ENCODE results near the gene GAPVD1. TPM values are rescaled to one million over a fixed set of nuclear protein-coding genes. Genes with fewer than 3 reads are reported as not detected.

The GAPVD1 gene
- total RNA-seq, 2 experiments from 2014 or later: 38.1 to 40.0 TPM

DNA sequence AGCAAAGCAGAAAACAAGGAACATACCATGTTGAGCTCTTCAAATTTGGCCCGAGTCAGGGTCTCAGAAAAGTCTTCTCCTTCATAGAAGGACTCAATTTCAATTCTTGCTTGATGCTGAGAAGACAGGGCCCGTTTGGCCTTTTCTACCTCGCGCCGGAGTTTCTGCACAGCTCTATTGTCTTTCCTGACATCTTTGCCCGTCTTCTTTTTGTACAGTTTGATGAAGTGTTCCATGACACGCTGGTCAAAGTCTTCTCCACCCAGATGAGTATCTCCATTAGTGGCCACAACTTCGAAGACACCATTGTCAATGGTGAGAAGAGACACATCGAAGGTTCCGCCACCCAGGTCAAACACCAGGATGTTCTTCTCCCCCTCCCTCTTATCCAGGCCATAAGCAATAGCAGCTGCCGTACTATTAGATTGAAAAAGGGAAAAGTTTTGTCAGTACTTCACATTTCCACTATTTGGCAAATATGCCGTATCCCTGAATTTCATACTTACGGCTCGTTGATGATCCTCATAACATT lies 22.6 kb upstream of the GAPVD1 start:
- no peak for DNase-seq
- peak overlapping the region; percentile 95 for H3K4me3 Mint-ChIP-seq
- peaks cover 67% of the 10 kb centered on the region for H3K36me3 Mint-ChIP-seq (ENCODE audit: low read depth)
- peak overlapping the region; percentile 99 for H3K27ac Mint-ChIP-seq
- intact Hi-C loops (cut with micrococcal nuclease): no loop called here
- H3K27me3 Mint-ChIP-seq (ENCODE audit: low read depth): peaks cover 2% of the 10 kb centered on the region
- no peaks in the 10 kb centered on the region for H3K9me3 Mint-ChIP-seq
- H3K4me1 Mint-ChIP-seq (ENCODE audit: low read depth): peaks cover 57% of the 10 kb centered on the region
- CTCF ChIA-PET: no interaction called here

DNA sequence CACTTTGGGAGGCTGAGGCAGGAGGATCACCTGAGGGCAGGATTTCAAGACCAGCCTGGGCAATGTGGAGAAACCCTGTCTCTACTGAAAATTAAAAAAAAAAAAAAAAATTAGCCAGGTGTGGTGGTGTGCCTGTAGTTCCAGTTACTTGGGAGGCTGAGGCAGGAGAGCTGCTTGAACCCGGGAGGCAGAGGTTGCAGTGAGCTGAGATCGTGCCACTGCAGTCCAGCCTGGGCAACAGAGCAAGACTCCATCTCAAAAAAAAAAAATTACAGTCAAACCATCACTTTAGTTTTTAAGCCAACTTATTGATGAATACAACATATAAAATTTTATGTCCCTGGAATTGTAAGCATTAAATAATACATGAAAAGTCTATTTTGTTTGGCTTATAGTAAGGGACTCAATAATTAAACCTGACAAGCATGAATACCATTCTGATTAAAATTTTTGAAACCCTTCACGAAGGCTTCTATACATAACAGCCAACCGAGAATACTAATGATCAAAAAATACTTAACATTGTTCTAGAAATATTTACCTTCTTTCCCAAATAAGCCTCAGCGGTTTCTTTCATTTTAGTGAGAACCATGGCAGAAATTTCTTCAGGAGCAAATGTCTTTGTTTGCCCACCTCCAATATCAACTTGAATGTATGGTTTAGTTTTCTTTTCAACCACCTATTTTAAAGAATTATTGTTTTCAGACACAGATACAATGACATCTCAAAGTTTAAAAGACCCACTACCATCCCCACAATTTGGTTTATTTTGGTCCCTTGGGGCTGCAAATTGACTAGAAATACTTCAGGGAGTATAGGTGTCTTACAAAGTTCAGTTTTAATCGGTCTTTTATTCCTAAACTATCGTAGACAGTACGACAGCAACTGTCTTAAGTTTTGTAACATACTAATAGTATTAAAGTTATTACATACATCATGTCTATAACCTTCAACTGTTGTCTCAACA lies 21.7 kb upstream of the GAPVD1 start:
- Mint-ChIP-seq H3K36me3 (ENCODE audit: low read depth) (peaks cover 67% of the 10 kb centered on the region), H3K4me1 (ENCODE audit: low read depth) (peaks cover 57% of the 10 kb centered on the region), H3K4me3 (peak overlapping the region; percentile 95), H3K27me3 (ENCODE audit: low read depth) (peaks cover 2% of the 10 kb centered on the region), H3K27ac (peak overlapping the region; percentile 99), H3K9me3 (no peaks in the 10 kb centered on the region)
- intact Hi-C loops (cut with micrococcal nuclease): loop anchor here (5.0 kb wide), 3 partner anchors 122 to 468 kb away; partner anchors contain the start of gene NR6A1
- CTCF ChIA-PET: interaction anchor here (0.6 kb wide), 1 partner anchor 132 kb away, joined by 4 read pairs; no protein-coding TSS in a partner anchor
- no peak for DNase-seq

- CTCF ChIA-PET: no interaction called here
- DNase-seq: peak; percentile 56
- H3K4me3 Mint-ChIP-seq: peak overlapping the region; percentile 95
- intact Hi-C loops (cut with micrococcal nuclease): loop anchor here (5.0 kb wide), 3 partner anchors 122 to 468 kb away; partner anchors contain the start of gene NR6A1
- H3K27ac Mint-ChIP-seq: peak overlapping the region; percentile 99
- peaks cover 61% of the 10 kb centered on the region for H3K36me3 Mint-ChIP-seq (ENCODE audit: low read depth)
- H3K27me3 Mint-ChIP-seq (ENCODE audit: low read depth): peaks cover 2% of the 10 kb centered on the region
- no peaks in the 10 kb centered on the region for H3K9me3 Mint-ChIP-seq
- H3K4me1 Mint-ChIP-seq (ENCODE audit: low read depth): peaks cover 50% of the 10 kb centered on the region
Measured at GRCh38 chr9:125240649-125240999, 21.0 kb upstream of the GAPVD1 start.

- Mint-ChIP-seq H3K9me3 (no peaks in the 10 kb centered on the region), H3K27ac (peak within 1 kb of the TSS; percentile 99), H3K4me1 (ENCODE audit: low read depth) (peaks cover 44% of the 10 kb centered on the region), H3K27me3 (ENCODE audit: low read depth) (peaks cover 2% of the 10 kb centered on the region), H3K4me3 (peak within 1 kb of the TSS; percentile 95), H3K36me3 (ENCODE audit: low read depth) (peaks cover 56% of the 10 kb centered on the region)
- intact Hi-C loops (cut with micrococcal nuclease): loop anchor here (1.0 to 5.0 kb wide), 10 partner anchors 20 to 469 kb away; partner anchors contain the start of genes ARPC5L, GAPVD1, GOLGA1 and NR6A1
- CTCF ChIA-PET: no interaction called here
- peak; percentile 100 for DNase-seq
Measured at GRCh38 chr9:125241000-125241862, 20.4 kb upstream of the GAPVD1 start, which contains the start of gene HSPA5. HSPA5 (minus strand) TSS chr9:125241343; CDS start chr9:125241126, 217 bp downstream.

- Mint-ChIP-seq H3K4me1 (ENCODE audit: low read depth) (peaks cover 35% of the 10 kb centered on the region), H3K36me3 (ENCODE audit: low read depth) (peaks cover 47% of the 10 kb centered on the region), H3K27me3 (ENCODE audit: low read depth) (peaks cover 2% of the 10 kb centered on the region), H3K9me3 (no peaks in the 10 kb centered on the region), H3K27ac (peak overlapping the region; percentile 99), H3K4me3 (peak overlapping the region; percentile 95)
- intact Hi-C loops (cut with micrococcal nuclease): loop anchor here (1.0 to 5.0 kb wide), 10 partner anchors 19 to 470 kb away; partner anchors contain the start of genes ARPC5L, GAPVD1, GOLGA1 and NR6A1
- DNase-seq: peak; percentile 38
- CTCF ChIA-PET: interaction anchor here (0.9 kb wide), 1 partner anchor 32 kb away, joined by 3 read pairs; no protein-coding TSS in a partner anchor
Measured at GRCh38 chr9:125241863-125242739, 19.5 kb upstream of the GAPVD1 start.

GRCh38 chr9:125243792-125244260 lies 17.8 kb upstream of the GAPVD1 start:
- peak overlapping the region; percentile 79 for H3K27ac Mint-ChIP-seq
- no peak for DNase-seq
- intact Hi-C loops (cut with micrococcal nuclease): loop anchor here (5.0 kb wide), 3 partner anchors 118 to 472 kb away; partner anchors contain the start of gene NR6A1
- H3K27me3 Mint-ChIP-seq (ENCODE audit: low read depth): peaks cover 2% of the 10 kb centered on the region
- H3K4me3 Mint-ChIP-seq: no peak overlapping the region
- CTCF ChIA-PET: no interaction called here
- peaks cover 18% of the 10 kb centered on the region for H3K4me1 Mint-ChIP-seq (ENCODE audit: low read depth)
- H3K9me3 Mint-ChIP-seq: no peaks in the 10 kb centered on the region
- peaks cover 30% of the 10 kb centered on the region for H3K36me3 Mint-ChIP-seq (ENCODE audit: low read depth)

DNA sequence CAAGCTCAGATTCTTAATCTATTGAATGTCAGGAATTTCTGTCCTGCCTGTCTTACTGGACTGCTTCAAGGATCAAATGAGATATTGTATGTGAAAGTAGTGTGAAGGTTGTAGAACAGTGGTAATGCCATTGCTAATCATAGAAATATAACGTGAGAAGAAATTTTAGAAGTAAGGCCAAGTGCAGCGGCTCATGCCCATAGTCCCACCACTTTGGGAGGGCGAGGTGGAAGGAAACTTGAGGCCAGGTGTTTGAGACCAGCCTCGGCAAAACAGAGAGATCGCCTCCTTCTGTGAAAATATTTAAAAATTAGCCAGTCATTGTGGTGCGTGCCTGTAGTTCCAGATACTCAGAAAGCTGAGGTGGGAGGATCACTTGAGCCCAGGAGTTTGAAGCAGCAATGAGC lies 15.4 kb upstream of the GAPVD1 start:
- intact Hi-C loops (cut with micrococcal nuclease): no loop called here
- Mint-ChIP-seq H3K27ac (no peak overlapping the region), H3K36me3 (ENCODE audit: low read depth) (peaks cover 6% of the 10 kb centered on the region), H3K4me1 (ENCODE audit: low read depth) (peaks cover 13% of the 10 kb centered on the region), H3K4me3 (no peak overlapping the region), H3K27me3 (ENCODE audit: low read depth) (peaks cover under 1% of the 10 kb centered on the region), H3K9me3 (no peaks in the 10 kb centered on the region)
- DNase-seq: no peak
- CTCF ChIA-PET: no interaction called here

DNA sequence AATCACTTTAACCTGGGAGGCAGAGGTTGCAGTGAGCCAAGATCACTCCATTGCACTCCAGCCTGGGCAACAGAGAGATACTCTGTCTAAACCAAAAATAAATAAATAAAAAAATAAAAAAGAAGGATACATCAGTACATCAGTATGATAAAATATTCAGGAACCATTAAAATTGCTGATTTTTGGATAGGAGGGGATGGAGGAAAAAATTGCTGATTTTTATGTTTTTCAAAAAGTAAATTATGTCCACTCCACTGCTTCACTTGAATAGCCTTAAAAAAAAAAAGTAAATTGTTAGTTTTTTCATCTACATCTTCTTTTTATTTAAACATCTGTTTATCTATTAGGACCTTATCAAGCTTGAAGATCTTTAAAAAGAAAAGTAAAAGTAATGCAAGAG lies 7.4 kb upstream of the GAPVD1 start:
- no peaks in the 10 kb centered on the region for H3K9me3 Mint-ChIP-seq
- no peaks in the 10 kb centered on the region for H3K4me1 Mint-ChIP-seq (ENCODE audit: low read depth)
- CTCF ChIA-PET: interaction anchor here (0.6 kb wide), 1 partner anchor 926 kb away, joined by 4 read pairs; no protein-coding TSS in a partner anchor
- H3K27me3 Mint-ChIP-seq (ENCODE audit: low read depth): no peaks in the 10 kb centered on the region
- H3K27ac Mint-ChIP-seq: no peak overlapping the region
- intact Hi-C loops (cut with micrococcal nuclease): no loop called here
- no peak overlapping the region for H3K4me3 Mint-ChIP-seq
- no peak for DNase-seq
- H3K36me3 Mint-ChIP-seq (ENCODE audit: low read depth): no peaks in the 10 kb centered on the region

DNA sequence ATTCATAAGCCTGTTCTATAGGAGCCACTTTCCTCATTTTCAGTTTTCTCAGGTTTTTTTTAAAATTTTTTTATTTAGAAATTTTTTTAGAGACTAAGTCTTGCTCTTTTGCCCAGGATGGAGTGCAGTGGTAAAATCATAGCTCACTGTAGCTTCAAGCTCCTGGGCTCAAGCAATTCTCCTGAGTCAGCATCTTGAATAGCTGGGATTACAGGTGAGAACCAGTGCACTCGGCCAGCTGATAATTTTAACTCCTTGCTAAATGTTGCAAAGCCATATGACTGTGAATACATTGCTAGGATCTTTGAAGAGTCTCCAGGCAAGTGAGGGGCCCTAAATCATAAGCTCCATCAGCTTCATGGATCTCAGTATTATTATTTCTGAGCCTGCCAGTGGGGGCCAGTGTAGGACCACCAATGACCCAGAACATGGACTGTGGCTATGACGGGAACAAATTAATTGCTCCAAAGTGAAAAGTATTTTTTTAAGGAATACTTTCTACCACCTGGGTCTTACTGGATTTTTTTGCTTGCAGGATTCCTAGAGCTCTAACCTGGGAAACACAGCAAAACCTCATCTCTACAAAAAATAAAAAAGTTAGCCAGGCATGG lies 5.7 kb upstream of the GAPVD1 start:
- Mint-ChIP-seq H3K4me3 (no peak overlapping the region), H3K4me1 (ENCODE audit: low read depth) (peaks cover 2% of the 10 kb centered on the region), H3K9me3 (no peaks in the 10 kb centered on the region), H3K36me3 (ENCODE audit: low read depth) (no peaks in the 10 kb centered on the region), H3K27ac (no peak overlapping the region), H3K27me3 (ENCODE audit: low read depth) (no peaks in the 10 kb centered on the region)
- peak; percentile 38 for DNase-seq
- intact Hi-C loops (cut with micrococcal nuclease): loop anchor here (1.0 kb wide), 1 partner anchor 118 kb away; no protein-coding TSS in a partner anchor
- CTCF ChIA-PET: interaction anchor here (0.6 to 1.8 kb wide), 4 partner anchors 24 to 119 kb away, joined by 3 to 9 read pairs (median 6); no protein-coding TSS in a partner anchor

DNA sequence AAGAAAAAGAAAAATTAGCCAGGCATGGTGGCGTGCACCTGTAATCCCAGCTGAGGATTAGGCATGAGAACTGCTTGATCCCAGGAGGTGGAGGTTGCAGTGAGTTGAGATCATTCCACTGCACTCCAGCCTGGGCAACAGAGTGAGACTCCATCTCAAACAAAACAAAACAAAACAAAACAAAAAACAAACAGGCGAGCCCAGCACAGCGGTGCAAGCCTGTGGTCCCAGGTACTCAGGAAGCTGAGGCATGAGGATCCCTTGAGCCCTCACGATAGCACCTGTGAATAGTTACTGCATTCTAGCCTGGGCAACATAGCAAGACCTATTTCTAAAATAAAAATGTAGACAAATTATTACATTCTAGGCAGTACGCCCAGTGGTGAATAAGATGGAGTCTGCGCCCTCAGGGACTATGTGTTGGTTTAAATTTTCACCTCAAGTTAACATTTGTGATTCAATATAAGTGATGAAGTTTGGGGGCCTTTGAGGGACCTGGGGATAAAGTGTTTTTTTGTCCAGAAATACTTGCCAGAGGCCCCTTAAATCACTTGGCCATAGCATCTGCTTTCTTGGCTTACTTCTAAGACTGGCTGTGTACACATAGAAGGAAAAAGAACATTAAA lies 3.4 kb upstream of the GAPVD1 start:
- Mint-ChIP-seq H3K36me3 (ENCODE audit: low read depth) (peaks cover 5% of the 10 kb centered on the region), H3K27ac (no peak overlapping the region), H3K27me3 (ENCODE audit: low read depth) (no peaks in the 10 kb centered on the region), H3K4me1 (ENCODE audit: low read depth) (peaks cover 13% of the 10 kb centered on the region), H3K4me3 (no peak overlapping the region), H3K9me3 (no peaks in the 10 kb centered on the region)
- no peak for DNase-seq
- intact Hi-C loops (cut with micrococcal nuclease): no loop called here
- CTCF ChIA-PET: no interaction called here

All from activated naive CD4-positive, alpha-beta T cell treated with anti-CD3 and anti-CD28 coated beads for 36 hours (primary cell).